H1 (cell line): ENCODE measurements around the gene SEMA5B.

Experiments used
- CHD1 ChIP-seq: IDR thresholded peaks from 2 replicates; pipeline ENCODE4 v1.6.1; 2012; ENCODE audit warnings: low read depth, low read length, improper control_type of control experiment
- EGR1 ChIP-seq: IDR thresholded peaks from 2 replicates; pipeline ENCODE4 v1.6.1; 2011; ENCODE audit warnings: low read depth, low read length, borderline replicate concordance
- EP300 ChIP-seq, 2 experiments: IDR thresholded peaks; 1 replicate in 1 of 2; 2 replicates in 1 of 2; pipeline ENCODE4 v1.6.1; 2011 to 2012; ENCODE audit warnings: low read depth in 2 of 2, low read length in 2 of 2, mild to moderate bottlenecking in 2 of 2, borderline replicate concordance in 1 of 2, inconsistent platforms in 1 of 2, moderate library complexity in 1 of 2
- EZH2 ChIP-seq: fragments of 200-600 bp; sonication (generic); IDR thresholded peaks from 2 replicates; pipeline ENCODE4 v1.7.1; 2012; ENCODE audit warnings: low read depth, mild to moderate bottlenecking, moderate library complexity, low read length, inconsistent platforms; ENCODE audit not compliant: severe bottlenecking
- GTF2F1 ChIP-seq: IDR thresholded peaks from 2 replicates; pipeline ENCODE4 v1.6.1; 2012; ENCODE audit warnings: low read depth, low read length, improper control_type of control experiment, borderline replicate concordance
- JUN ChIP-seq: IDR thresholded peaks from 2 replicates; pipeline ENCODE4 v1.6.1; 2011; ENCODE audit warnings: low read depth, mild to moderate bottlenecking, improper control_type of control experiment, low read length
- MAX ChIP-seq: IDR thresholded peaks from 2 replicates; pipeline ENCODE4 v1.6.1; 2012; ENCODE audit warnings: inconsistent platforms
- SIN3A ChIP-seq, 2 experiments: IDR thresholded peaks in 1 of 2; conservative IDR thresholded peaks in 1 of 2; 2 replicates each; pipeline ENCODE4 v1.6.1; 2011 to 2012; ENCODE audit warnings: low read length in 2 of 2, improper control_type of control experiment in 1 of 2, low read depth in 1 of 2, mild to moderate bottlenecking in 1 of 2
- SP1 ChIP-seq: IDR thresholded peaks from 2 replicates; pipeline ENCODE4 v1.6.1; 2011; ENCODE audit warnings: low read depth, low read length
- ZNF274 ChIP-seq: IDR thresholded peaks from 2 replicates; pipeline ENCODE4 v1.7.0; 2012; ENCODE audit warnings: low read length, borderline replicate concordance; ENCODE audit errors: extremely low read depth
- TF ChIP-seq, protein P1 (sequence below), 3 experiments: IDR thresholded peaks; 1 replicate in 2 of 3; 2 replicates in 1 of 3; pipeline versions ENCODE4 v1.5.1 to v1.6.1; 2011; ENCODE audit warnings: low read length in 3 of 3, mild to moderate bottlenecking in 3 of 3, inconsistent platforms in 2 of 3, low read depth in 1 of 3, moderate library complexity in 1 of 3; ENCODE audit not compliant: insufficient read depth in 1 of 3; ENCODE audit errors: control extremely low read depth in 1 of 3

- TF ChIP-seq ZNF274 (no peak), EGR1 (no peak), EP300 (IDR thresholded peaks at IDR 0.05; ENCODE audit: borderline replicate concordance in 1 of 2, low read depth in 2 of 2, low read length in 2 of 2) (no peak), JUN (no peak), EZH2 (no peak), MAX (no peak), CHD1 (no peak), GTF2F1 (no peak), SP1 (no peak), SIN3A (conservative IDR thresholded peaks at IDR 0.05 in 1 of 2, IDR thresholded peaks at IDR 0.05 in 1 of 2; ENCODE audit: low read depth in 1 of 2, low read length in 2 of 2) (no peak)
- TF ChIP-seq, protein P1, sequence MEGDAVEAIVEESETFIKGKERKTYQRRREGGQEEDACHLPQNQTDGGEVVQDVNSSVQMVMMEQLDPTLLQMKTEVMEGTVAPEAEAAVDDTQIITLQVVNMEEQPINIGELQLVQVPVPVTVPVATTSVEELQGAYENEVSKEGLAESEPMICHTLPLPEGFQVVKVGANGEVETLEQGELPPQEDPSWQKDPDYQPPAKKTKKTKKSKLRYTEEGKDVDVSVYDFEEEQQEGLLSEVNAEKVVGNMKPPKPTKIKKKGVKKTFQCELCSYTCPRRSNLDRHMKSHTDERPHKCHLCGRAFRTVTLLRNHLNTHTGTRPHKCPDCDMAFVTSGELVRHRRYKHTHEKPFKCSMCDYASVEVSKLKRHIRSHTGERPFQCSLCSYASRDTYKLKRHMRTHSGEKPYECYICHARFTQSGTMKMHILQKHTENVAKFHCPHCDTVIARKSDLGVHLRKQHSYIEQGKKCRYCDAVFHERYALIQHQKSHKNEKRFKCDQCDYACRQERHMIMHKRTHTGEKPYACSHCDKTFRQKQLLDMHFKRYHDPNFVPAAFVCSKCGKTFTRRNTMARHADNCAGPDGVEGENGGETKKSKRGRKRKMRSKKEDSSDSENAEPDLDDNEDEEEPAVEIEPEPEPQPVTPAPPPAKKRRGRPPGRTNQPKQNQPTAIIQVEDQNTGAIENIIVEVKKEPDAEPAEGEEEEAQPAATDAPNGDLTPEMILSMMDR (IDR thresholded peaks at IDR 0.05; ENCODE audit: control extremely low read depth in 1 of 3, insufficient read depth in 1 of 3, low read depth in 1 of 3, low read length in 3 of 3): no peak
Measured at GRCh38 chr3:122974764-122975162, 52.8 kb downstream of the SEMA5B start.
